Measurements from ENCODE around the gene CNRIP1. TPM values are rescaled to one million over a fixed set of nuclear protein-coding genes. Genes with fewer than 3 reads are reported as not detected.
"Not testable (repeated sequence)": the region's sequence is repeated elsewhere in the genome, so short reads cannot be mapped to it uniquely, and the experiment has no call there.

Gene CNRIP1, protein sequence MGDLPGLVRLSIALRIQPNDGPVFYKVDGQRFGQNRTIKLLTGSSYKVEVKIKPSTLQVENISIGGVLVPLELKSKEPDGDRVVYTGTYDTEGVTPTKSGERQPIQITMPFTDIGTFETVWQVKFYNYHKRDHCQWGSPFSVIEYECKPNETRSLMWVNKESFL
- 10 to 100 TPM; 19.8 to 27.5 (median 21.8) TPM for polyA plus RNA-seq (ENCODE audit: insufficient read length in 4 of 4)

DNA sequence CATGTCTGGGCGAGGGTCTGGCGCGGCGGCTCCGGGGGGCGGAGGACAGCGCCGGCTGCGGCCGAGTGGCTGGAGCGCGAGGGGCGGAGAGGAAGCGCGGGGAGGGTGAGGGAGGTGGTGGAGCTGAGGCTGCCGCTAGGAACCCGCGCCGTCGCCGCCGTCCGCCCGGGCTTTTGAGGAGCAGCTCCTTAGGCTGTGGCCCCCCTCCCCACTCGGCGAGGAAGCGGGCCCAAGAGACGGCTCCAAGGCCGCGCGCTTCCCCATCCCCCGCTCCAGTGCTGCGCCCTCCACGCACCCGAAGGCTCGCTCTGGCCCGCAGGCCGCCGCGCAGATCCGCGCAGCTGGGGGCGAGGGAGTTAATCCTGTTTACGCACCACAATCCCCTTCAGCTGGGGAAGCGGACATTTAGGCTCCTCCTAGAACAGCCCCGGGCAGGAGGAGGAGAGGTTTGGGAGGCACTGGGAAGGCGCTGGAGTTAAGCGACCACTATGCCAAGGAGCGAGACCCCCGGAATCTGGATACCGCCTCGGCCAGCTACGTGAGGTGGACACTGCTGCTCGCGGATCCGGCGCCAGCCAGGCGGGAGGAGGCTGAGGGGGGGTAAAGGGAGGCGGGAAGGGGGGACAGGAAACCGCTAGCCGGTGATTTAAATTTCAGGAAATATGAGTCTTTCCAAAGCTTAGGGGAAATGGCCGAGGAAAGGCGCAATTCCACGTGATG, at the start of gene CNRIP1:
Gene CNRIP1 (minus strand): TSS at position 552 of the 720 bp plus-strand sequence. CDS start 549 bp downstream, at position 3.
- peak; percentile 46 to 72 (median 60) for DNase-seq (ENCODE audit: low read depth in 4 of 4, low spot score in 2 of 4)

DNA sequence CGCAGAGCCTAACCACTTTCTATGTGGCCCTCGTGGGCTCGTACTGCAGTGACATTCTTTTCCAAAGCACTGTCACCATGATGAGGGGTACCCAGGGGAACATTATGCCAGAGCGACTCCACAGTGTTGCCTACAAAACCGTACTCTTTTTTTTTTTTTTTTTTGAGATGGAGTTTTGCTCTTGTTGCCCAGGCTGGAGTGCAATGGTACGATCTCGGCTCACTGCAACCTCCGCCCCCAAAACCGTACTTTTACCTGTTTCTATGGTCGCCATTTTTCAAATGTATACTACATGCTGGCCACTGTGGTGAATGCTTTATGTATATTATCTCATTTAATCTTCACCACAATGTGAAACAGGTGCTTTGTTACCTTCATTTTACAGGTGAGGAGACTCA, 49.6 kb upstream of the CNRIP1 start:
- no peak for DNase-seq (ENCODE audit: low read depth in 4 of 4, low spot score in 2 of 4)

DNA sequence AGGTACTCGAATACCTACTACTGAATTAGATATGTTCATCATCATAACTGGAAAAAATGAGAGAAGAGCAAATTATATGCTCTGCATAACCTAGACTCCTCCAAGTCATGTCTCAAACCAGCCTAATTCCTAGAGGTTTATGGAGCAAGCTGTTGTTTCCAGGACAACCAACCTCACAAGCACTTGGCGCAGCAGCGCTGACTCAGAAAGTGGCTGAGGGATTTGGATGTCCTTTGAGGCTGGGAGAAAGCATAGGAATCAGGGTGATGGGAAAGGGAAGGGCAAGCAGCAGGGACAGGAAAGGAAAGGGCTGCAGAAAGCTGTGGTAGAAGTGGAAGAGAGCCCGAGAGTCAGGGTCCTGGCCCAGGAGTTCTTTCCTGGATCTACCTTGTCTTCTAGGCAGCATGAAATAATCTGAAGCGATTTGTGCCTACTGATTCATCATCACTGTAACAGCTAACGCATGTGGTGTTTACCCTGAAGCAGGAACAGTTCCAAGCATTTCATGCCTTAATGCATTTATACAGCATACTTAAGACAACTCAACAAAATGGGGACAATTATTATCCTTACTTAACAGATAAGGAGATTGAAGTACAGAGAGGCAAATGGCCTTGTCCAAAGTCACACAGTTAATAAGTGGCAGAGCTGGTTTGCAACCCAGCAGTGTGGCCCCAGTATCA, 49.0 kb upstream of the CNRIP1 start:
- peak in 3 of 4 donors; percentile 9 to 52 (median 20) for DNase-seq (ENCODE audit: low read depth in 4 of 4, low spot score in 2 of 4)

DNA sequence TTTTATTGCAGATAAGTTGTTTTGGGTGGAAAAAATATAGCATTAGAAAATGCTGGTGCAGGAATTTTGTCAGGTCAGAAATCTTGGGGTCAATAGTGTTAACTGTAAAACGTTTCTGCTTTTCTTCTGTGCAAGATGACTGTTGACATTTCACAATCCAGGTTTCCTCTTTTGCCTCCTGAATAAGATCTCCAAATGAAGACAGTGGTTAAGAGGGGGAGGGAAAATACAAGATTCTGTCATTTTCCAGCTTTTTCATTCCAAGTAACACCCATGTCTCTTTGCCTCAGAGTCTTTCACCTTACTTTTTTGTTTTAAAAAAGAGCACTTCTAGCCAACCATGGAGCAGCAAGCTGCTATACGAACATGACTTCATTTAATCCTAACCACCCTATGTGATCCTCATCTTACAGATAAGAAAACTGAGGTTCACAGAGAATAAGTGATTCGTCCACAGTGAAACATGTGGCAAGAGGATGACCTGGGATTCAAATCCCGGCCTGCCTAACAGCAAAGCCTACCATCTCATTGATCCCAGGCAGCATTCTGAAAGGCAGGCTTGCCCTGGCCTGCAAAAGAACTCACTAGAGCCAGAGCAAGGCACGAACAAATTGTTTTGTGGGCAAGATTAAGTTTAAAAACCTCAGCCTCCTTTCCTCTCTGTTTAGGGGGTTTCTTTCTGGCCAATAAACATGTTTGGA, 48.4 kb upstream of the CNRIP1 start:
- peak in 1 of 4 donors; percentile 4 for DNase-seq (ENCODE audit: low read depth in 4 of 4, low spot score in 2 of 4)

DNA sequence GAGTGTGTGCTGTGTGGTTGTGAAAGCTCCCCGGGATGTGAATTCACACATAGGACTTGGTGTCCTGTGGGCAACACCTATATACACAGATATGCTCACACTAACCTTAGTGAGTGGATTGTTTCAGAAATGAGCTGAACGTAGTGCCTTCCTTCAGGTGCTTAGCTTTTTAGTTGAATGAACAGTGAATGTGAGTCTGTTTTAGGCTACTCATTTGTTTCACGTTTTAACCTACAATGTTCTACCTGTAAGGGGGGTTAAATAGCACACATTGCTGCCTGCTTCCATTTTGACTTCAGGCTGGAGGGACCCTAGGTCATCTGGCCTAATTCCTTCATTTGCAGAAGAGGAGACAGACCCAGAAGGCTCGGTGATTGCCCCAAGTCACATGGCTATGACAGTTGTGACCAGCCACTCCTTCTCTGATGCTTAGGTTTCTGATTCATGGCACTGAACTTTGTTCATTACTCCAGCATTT, 46.4 kb upstream of the CNRIP1 start:
- no peak for DNase-seq (ENCODE audit: low read depth in 4 of 4, low spot score in 2 of 4)

DNA sequence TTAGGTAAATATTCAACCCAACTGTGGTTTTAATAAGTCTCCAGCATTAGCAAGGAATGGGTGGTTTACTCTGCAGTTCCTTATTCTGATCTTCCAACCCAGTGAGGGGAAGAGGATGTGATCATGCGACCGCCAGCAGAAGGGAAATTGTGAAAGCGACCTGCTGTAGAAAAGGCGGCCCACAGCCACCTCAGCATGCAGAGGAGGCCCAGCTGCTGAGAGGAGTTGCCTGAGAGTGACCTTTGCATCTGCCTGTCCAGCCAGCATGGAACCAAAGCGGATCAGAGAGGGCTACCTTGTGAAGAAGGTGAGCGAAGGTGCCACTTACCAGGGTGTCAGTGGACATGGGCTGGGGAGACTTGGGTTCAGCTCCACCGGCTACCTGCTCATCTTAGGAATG, 45.3 kb upstream of the CNRIP1 start, which contains the start of gene PLEK:
Gene PLEK (plus strand): TSS at position 196 of the 400 bp plus-strand sequence. CDS start 70 bp downstream, at position 266.
- no peak for DNase-seq (ENCODE audit: low read depth in 4 of 4, low spot score in 2 of 4)

DNA sequence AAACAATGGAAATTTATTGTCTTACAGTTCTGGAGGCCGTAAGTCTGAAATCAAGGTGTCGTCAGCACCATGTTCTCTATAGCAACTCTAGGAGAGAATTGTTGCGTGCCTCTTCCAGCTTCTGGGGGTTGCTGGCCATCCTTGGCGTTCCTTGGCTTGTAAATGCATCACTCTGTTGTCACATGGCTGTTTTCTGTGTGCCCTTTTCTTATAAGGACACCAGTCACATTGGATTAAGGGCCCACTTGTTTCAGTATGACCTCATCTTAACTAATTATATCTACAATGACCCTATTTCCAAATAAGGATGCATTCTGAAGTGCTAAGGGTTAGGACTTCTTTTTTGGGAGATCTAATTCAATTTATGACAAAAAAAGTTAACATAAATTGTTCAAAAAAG, 44.0 kb upstream of the CNRIP1 start:
- no peak for DNase-seq (ENCODE audit: low read depth in 4 of 4, low spot score in 2 of 4)

DNA sequence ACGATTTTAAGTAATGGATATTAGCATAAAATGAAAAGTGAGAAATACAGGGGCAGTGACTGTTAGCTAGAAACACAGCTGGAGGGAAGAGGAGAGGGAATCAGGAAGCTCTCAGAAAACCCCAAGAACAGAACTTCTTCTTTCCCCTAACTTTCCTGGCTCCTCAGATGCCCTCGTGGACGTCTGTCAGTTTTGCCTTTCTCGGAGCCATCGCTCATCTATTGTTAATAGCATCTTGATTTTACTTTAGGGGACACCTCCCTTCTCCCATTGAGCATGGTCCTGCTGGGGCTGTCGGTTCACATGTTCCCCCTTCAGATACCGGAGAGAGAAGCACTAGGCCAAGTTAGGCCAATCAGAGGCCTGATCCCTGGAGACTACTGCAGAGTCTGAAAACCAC, 43.0 kb upstream of the CNRIP1 start:
- DNase-seq (ENCODE audit: low read depth in 4 of 4, low spot score in 2 of 4): no peak

DNA sequence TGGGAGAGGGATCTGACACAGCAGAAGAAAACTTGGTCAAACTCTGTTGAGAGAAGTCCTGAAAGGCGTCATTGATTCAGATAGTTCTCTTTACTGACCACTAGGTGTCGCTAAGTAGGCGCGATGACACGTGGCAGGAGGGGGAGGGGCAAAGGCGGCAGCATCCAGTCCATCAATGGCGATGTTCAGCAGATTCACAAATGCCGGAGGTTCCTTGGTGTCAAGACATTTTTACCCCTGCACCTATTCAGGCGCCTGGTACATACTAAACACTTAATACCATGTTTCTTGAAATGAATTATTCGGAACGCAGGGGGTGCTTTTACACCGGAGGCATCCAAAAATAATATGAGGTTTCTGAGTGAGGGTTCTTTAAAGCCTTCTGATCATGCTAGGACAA, 42.3 kb upstream of the CNRIP1 start:
- peak in 2 of 4 donors; percentile 18 to 21 for DNase-seq (ENCODE audit: low read depth in 4 of 4, low spot score in 2 of 4)

DNA sequence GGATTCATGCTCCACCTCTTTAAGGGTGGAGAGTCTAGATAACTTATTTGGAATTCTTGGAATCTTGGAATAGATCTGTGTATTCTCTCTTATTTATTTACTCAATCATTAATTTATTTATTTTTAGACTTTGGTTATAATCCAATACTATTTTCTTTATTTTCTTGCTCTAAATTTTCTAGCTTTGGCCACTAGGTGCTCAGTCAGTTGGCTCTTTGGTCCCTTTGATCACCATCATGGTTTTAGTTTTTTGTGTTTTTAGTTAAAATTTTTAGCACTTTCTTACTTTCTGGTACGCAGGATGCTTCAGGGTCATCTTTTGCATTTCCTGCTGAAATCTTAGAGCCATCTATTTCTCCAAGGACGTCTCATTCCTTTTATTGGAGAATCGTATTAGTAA, 40.1 kb upstream of the CNRIP1 start:
- no peak for DNase-seq (ENCODE audit: low read depth in 4 of 4, low spot score in 2 of 4)

DNA sequence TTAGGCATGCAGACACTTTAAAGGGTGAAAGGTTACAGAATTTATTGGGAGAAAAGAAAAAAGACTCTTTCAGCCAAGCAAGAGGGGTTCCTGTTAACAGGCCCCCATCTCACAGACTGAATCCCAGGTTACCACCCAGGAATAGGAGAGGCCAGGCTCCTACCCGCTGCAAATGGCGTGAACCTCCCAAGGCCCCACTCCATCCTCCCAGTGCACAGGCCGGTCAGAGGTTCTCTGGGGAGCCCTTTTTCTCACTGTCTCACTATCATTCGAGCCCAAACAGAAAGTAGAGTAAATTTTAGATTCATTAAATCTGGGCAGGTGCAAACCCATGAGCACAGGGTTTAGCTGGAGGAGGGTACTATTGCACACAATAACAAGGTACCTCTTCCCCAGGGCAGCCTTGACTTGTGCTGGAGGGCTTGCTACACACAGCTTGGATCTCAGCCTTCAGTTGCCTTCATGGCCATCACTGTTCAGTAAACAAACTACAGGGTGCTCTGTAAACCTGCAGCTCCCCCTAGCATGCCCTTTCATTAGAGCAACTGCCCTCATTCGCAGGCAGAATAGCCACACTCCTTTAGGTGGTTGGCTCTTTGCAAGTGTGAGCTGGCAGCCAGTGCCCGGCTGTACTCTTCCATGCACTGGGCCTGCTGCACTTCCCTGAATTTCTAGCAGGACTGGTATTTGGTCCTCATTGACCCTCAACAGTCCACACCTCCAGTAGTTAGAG, 38.0 kb upstream of the CNRIP1 start:
- DNase-seq (ENCODE audit: low read depth in 4 of 4, low spot score in 2 of 4): no peak

DNA sequence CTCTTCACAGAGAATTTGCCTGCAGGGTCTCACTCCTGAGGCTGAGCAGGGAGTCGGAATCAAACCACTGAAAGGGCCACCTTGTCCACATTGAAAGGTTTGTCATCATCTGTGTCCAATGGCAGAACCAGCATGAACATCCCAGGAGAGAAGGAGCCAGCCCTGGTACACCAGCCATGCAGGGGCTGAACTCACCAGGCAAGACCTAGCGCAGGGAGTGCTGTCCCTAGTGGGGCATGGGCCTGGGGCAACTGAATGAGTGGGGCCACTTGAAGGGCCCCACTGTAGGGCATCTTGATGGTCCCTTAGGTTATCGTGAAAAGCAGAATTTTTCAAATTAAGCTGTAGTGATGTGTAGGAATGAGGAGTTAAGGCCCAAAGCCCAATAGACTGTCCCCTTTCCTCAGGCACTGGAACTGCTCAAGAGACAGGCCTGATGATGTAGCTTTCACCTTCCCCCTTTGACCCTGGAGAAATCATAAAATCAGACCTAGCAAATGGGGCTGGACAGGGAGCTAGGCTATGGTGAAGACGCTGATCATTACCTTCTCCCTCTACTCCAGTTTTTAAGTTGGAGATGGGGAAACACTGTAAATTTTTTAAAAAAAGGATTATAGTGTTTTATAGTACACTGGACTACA, 37.0 kb upstream of the CNRIP1 start:
- no peak for DNase-seq (ENCODE audit: low read depth in 4 of 4, low spot score in 2 of 4)

DNA sequence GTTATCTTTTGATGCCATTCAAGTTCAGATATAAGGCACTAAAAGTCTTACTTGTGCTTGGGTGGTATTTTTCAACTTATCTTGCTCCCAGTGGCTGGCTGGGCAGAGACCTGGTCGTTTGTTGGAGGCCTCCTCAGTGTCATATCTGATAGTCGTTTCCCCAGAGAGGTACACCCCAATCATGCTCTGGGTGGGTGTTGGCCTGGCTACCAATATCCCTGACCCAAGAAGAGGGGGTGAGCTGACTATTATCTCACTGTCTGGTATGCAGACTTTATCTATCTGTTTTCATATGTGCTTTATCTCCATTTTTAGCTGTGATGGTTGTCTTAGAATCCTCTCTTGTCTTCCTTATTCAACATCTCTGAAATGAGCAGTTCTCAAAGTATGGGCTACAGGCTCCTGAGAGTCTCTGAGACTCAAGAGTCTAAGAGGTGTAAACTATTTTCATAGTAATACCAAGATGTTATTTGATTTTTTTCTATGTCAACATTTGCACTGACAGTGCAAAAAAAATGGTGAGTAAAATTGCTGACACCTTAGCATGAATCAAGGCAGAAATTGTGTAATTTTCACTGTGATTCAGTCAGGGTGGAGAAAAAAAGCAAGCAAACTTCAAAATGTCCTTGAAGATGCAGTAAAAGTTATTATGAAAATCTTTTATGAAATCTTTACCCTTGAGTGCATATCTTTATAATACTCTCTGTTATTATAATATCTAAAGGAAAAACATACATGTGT, 33.1 kb upstream of the CNRIP1 start:
- no peak for DNase-seq (ENCODE audit: low read depth in 4 of 4, low spot score in 2 of 4)

DNA sequence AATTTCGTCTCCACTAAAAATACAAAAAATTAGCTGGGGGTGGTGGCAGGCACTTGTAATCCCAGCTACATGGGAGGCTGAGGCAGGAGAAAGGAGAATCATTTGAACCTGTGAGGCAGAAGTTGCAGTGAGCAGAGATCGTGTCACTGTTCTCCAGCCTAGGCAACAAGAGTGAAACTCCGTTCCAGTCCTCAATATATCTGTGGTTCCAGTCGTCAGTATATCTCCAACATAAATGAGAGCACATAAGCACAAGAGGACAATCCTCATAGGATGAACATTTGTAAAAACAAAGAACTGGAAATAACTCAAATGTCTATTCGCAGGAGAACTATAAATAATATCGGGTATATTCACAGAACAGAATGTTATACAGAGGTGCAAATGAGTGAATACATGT, 32.2 kb upstream of the CNRIP1 start:
- no peak for DNase-seq (ENCODE audit: low read depth in 4 of 4, low spot score in 2 of 4)

DNA sequence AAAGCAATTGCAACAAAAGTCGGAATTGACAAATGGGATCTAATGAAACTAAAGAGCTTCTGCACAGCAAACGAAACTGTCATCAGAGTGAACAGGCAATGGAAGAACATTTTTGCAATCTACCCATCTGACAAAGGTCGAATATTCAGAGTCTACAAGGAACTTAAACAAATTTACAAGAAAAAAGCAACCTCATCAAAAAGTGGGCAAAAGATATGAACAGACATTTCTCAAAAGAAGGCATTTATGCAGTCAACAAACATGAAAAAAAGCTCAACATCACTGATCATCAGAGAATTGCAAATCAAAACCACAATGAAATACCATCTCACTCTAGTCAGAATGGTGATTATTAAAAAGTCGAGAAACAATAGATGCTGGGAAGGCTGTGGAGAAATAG, 29.3 kb upstream of the CNRIP1 start:
- not testable (repeated sequence) for DNase-seq (ENCODE audit: low read depth in 4 of 4, low spot score in 2 of 4)

DNA sequence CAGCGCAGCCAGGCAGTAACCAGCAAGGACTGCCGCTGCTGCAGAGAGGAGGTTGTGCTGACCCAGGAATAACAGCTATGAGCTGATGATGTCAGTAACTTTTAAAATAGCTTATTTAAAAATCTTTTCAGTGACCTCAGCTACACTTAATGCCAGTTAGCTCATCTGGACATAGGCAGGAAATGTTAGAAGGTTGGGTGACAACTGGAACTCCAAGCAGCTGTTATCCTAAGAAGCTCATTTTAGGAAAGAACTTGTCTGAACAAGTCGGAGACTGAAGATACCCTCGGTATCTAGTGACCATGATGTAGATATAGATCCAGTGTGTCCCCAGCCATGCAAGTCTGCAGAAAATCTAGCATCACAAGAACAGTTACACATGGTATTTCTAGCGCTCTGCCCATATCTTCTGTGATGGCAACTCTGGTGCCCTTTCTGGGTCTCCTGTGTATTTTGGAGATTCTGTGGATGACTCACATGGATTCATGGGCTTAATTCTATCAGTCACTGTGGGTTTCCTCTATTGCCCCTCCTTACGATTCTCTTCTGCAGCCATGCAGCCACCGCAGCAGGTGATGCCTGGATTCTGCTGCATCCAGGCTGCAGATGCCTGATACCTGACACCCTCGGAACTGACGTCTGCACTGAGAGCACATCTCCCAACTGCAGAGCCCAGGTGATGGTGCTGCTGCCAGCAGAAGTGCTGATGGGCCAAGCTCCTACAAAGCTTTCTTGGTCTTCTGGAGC, 25.6 kb upstream of the CNRIP1 start:
- DNase-seq (ENCODE audit: low read depth in 4 of 4, low spot score in 2 of 4): no peak

DNA sequence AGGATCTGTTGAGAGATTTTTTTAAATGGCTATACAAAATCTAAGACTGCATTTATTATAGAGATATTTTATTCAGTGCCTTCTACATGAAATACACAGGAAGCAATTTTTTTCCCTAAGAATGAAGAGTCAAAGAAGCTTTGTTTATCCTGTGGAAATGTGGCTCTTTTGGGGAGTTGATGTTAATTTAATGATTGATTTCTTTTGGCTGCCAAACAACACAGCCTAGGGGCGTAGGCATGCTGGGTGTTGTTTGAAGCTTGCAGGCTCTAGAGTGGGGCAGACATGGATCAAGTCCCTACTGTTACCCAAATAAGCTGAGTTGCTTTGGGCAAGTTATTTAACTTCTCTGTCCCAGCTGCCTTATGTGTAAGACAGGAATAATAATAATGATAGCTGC, 24.3 kb upstream of the CNRIP1 start:
- DNase-seq (ENCODE audit: low read depth in 4 of 4, low spot score in 2 of 4): no peak

DNA sequence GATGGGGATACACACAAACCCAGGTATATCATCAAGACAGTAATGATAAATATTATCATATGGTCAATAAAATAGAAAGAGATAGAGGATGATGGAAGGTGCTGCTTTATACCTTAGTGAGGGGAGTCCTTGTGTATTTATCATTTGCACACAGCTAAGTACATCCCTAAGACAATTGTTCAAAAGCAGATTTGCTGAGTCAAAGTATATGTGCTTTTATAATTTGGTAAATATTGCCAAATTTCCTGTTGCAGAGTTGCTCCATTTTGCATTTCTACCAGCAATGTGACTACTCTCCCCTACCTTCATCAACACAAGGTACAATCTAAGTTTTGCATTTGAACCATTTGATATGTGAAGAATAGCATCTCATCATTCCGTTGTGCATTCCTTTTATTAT, 22.7 kb upstream of the CNRIP1 start:
- DNase-seq (ENCODE audit: low read depth in 4 of 4, low spot score in 2 of 4): no peak
